ENCODE results near the gene EYA2. TPM values are rescaled to one million over a fixed set of nuclear protein-coding genes. Genes with fewer than 3 reads are reported as not detected.
A peak's percentile ranks its signal among the peaks of the same experiment; 100 is the strongest.

The EYA2 gene, protein sequence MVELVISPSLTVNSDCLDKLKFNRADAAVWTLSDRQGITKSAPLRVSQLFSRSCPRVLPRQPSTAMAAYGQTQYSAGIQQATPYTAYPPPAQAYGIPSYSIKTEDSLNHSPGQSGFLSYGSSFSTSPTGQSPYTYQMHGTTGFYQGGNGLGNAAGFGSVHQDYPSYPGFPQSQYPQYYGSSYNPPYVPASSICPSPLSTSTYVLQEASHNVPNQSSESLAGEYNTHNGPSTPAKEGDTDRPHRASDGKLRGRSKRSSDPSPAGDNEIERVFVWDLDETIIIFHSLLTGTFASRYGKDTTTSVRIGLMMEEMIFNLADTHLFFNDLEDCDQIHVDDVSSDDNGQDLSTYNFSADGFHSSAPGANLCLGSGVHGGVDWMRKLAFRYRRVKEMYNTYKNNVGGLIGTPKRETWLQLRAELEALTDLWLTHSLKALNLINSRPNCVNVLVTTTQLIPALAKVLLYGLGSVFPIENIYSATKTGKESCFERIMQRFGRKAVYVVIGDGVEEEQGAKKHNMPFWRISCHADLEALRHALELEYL
- 10 to 100 TPM in 3 of 4 donors, 1 to 10 TPM in 1; 9.7 to 22.1 (median 14.3) TPM for total RNA-seq

DNA sequence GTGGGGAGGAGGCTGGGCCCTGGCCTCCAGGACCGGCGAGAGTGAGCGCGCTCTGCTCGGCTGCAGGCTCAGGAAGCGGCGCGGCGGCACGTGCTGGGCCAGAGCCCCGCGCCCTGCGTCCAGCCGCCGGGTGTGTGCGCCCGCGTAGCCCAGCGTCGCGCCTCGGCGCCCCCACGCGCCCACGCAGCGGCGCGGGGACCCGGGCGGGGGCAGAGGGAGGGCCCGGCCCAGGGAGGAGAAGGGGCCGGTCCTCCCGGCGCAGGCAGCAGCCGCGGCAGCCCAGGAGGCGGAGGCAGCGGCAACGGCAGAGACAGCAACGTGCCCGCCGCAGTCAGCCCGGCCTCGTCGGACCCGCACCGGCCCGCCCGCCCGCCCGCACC, at the start of gene EYA2:
TSS of gene EYA2 (plus strand) at position 265 of the 380 bp plus-strand sequence. CDS start 95,168 bp downstream, outside the sequence.
- H3K36me3 ChIP-seq = no peaks in the 10 kb centered on the region
- H3K27ac ChIP-seq = peak within 1 kb of the TSS; percentile 69 to 84 (median 82)
- peaks cover 0 to 35% (median 0%) of the 10 kb centered on the region in 3 donors for H3K4me1 ChIP-seq
- TF ChIP-seq POLR2A (IDR thresholded peaks at IDR 0.05) = no peak
- peak within 1 kb of the TSS; percentile 70 to 80 (median 76) for H3K4me3 ChIP-seq
- intact Hi-C loops (cut with DNase I) = no loop called here
- peaks cover 0 to 5% (median 0%) of the 10 kb centered on the region in 3 donors for H3K9me3 ChIP-seq
- peaks cover 0 to 34% (median 0%) of the 10 kb centered on the region in 4 donors for H3K27me3 ChIP-seq
- DNase-seq = no peak
- WGBS, 2 donors = no CpG with 5 or more reads among the region's 52 CpGs

DNA sequence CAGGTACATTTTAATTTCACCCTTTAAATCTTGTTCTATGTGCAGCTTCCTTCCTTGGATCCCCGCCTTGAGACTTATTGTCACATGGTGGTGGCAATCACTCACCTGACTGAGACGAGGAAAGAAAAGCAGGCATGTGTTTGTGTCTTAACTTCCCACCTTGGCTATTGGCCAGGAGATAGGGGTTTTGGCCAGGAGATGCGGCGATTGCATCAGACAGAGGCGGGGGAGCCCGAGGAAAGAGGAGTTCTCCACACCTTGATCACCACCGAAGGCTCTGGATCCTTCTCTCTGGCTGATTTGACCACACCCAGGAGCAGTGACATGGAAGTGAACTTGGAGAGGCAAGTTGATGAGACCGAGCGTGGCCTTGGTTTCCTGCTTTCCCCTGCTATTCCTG, 49.7 kb upstream of the EYA2 start:
- TF ChIP-seq, protein P1, sequence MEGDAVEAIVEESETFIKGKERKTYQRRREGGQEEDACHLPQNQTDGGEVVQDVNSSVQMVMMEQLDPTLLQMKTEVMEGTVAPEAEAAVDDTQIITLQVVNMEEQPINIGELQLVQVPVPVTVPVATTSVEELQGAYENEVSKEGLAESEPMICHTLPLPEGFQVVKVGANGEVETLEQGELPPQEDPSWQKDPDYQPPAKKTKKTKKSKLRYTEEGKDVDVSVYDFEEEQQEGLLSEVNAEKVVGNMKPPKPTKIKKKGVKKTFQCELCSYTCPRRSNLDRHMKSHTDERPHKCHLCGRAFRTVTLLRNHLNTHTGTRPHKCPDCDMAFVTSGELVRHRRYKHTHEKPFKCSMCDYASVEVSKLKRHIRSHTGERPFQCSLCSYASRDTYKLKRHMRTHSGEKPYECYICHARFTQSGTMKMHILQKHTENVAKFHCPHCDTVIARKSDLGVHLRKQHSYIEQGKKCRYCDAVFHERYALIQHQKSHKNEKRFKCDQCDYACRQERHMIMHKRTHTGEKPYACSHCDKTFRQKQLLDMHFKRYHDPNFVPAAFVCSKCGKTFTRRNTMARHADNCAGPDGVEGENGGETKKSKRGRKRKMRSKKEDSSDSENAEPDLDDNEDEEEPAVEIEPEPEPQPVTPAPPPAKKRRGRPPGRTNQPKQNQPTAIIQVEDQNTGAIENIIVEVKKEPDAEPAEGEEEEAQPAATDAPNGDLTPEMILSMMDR (IDR thresholded peaks at IDR 0.05) = no peak
- no peak for TF ChIP-seq POLR2A (IDR thresholded peaks at IDR 0.05)
- DNase-seq = no peak
- no peaks in the 10 kb centered on the region for H3K9me3 ChIP-seq
- WGBS, 2 donors = 63 to 85% methylated on average over 7 to 8 of the region's 9 CpGs
- peaks cover 0 to 8% (median 0%) of the 10 kb centered on the region in 4 donors for H3K27me3 ChIP-seq
- no peaks in the 10 kb centered on the region for H3K4me1 ChIP-seq
- H3K36me3 ChIP-seq = no peaks in the 10 kb centered on the region
- H3K4me3 ChIP-seq = no peak overlapping the region
- intact Hi-C loops (cut with DNase I) = no loop called here
- H3K27ac ChIP-seq = no peak overlapping the region

DNA sequence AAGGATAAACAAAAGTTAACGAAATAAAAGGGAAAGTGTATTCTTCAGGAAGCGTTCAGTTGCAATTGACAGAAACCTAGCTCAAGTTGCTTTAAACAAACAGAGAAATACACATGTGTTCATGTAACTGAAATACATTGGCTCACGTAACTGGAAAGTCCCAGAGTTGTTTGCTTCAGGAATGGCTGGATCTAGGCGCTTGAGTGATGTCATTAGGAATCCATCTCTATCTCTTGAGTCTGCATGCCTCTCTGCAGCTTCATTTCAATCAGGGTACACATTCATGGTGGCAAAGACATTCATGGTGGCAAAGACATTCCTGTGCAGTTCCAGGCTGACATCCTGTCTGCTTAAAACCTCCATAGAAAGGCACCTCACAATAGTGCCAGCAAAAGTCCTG, 45.4 kb upstream of the EYA2 start:
- TF ChIP-seq POLR2A (IDR thresholded peaks at IDR 0.05) = no peak
- TF ChIP-seq, protein P1 (IDR thresholded peaks at IDR 0.05) = no peak
- H3K4me1 ChIP-seq = no peaks in the 10 kb centered on the region
- H3K36me3 ChIP-seq = no peaks in the 10 kb centered on the region
- no peak overlapping the region for H3K27ac ChIP-seq
- intact Hi-C loops (cut with DNase I) = no loop called here
- no peaks in the 10 kb centered on the region for H3K9me3 ChIP-seq
- no peak for DNase-seq
- no peak overlapping the region for H3K4me3 ChIP-seq
- 72 to 91% methylated on average over 3 to 4 of the region's 4 CpGs for WGBS, 2 donors
- H3K27me3 ChIP-seq = peaks cover 0 to 15% (median 0%) of the 10 kb centered on the region in 4 donors

DNA sequence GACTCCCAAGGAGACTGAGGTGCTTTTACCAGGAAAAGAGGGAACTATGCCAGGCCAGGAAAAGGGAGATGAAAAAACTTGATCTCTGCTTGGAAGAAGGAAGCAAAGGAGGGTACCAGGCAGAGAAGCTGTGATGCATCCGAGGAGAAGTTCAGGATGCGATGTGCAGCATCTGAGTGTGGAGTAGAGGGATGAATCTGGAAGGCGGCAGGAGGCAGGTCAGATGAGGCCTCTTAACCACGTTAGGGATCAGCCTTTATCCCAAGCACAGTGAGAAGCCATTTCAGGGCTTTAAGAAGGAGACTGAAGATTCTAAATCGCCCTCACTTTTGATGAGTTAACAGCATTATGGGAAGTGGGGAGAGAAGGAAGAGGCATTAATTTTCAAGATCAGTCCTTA, 44.9 kb upstream of the EYA2 start:
- Histone ChIP-seq H3K4me1 (no peaks in the 10 kb centered on the region), H3K36me3 (no peaks in the 10 kb centered on the region), H3K4me3 (no peak overlapping the region), H3K27ac (no peak overlapping the region), H3K27me3 (peaks cover 0 to 15% (median 0%) of the 10 kb centered on the region in 4 donors), H3K9me3 (no peaks in the 10 kb centered on the region)
- intact Hi-C loops (cut with DNase I) = no loop called here
- TF ChIP-seq, protein P1 (IDR thresholded peaks at IDR 0.05) = no peak
- no peak for TF ChIP-seq POLR2A (IDR thresholded peaks at IDR 0.05)
- no peak for DNase-seq
- WGBS, 2 donors = 47 to 75% methylated on average over 5 of the region's 5 CpGs

DNA sequence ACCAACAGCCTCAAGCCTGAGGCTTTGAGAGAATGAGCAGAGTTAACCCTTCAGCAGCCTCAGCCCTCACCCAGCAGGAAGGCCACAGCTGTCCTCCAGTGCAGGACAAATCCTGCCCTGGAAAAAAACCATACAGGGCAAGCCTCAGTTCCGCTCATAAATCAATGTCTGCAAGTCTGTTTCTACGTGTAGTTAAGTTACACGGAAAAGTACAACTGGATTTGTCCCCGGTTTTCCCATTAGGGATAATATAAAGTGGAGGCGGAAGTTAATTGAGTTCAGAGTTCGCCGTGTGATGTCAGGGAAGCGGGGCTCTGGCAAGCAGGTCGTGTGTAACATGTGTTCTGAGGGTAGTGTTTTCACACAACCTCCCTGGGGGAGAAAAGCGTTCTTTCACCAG, 44.2 kb upstream of the EYA2 start:
- H3K4me1 ChIP-seq = no peaks in the 10 kb centered on the region
- TF ChIP-seq, protein P1 (IDR thresholded peaks at IDR 0.05) = no peak
- no peak for TF ChIP-seq POLR2A (IDR thresholded peaks at IDR 0.05)
- H3K9me3 ChIP-seq = no peaks in the 10 kb centered on the region
- peaks cover 0 to 15% (median 0%) of the 10 kb centered on the region in 4 donors for H3K27me3 ChIP-seq
- intact Hi-C loops (cut with DNase I) = no loop called here
- no peak for DNase-seq
- no peak overlapping the region for H3K27ac ChIP-seq
- H3K36me3 ChIP-seq = no peaks in the 10 kb centered on the region
- WGBS, 2 donors = 61 to 67% methylated on average over 9 to 10 of the region's 10 CpGs
- H3K4me3 ChIP-seq = no peak overlapping the region
